ENCODE results near the gene OLFM1.
A peak's percentile ranks its signal among the peaks of the same experiment; 100 is the strongest.

The OLFM1 gene

GRCh38 chr9:135061441-135061840, 26.0 kb upstream of the OLFM1 start:
- peak; percentile 51 for DNase-seq

- peak; percentile 8 for DNase-seq
Measured at GRCh38 chr9:135062254-135062653, 25.2 kb upstream of the OLFM1 start.

GRCh38 chr9:135063466-135063865, 24.0 kb upstream of the OLFM1 start:
- peak; percentile 22 for DNase-seq

- DNase-seq, result peak; percentile 8
Measured at GRCh38 chr9:135063888-135064287, 23.6 kb upstream of the OLFM1 start.

GRCh38 chr9:135065151-135065550, 22.3 kb upstream of the OLFM1 start:
- DNase-seq, result peak; percentile 57

GRCh38 chr9:135065804-135066203, 21.7 kb upstream of the OLFM1 start:
- DNase-seq, result peak; percentile 12

GRCh38 chr9:135066291-135066690, 21.2 kb upstream of the OLFM1 start:
- DNase-seq, result peak; percentile 14

- peak; percentile 9 for DNase-seq
Measured at GRCh38 chr9:135067096-135067710, 20.3 kb upstream of the OLFM1 start.

- peak; percentile 9 for DNase-seq
Measured at GRCh38 chr9:135068776-135069415, 18.6 kb upstream of the OLFM1 start.

- DNase-seq, result peak; percentile 50
Measured at GRCh38 chr9:135069558-135070197, 17.8 kb upstream of the OLFM1 start.

GRCh38 chr9:135070198-135070951, 17.1 kb upstream of the OLFM1 start:
- peak; percentile 34 for DNase-seq

- DNase-seq, result peak; percentile 5
Measured at GRCh38 chr9:135070964-135071735, 16.3 kb upstream of the OLFM1 start.

GRCh38 chr9:135073081-135073740, 14.3 kb upstream of the OLFM1 start:
- DNase-seq, result peak; percentile 38

GRCh38 chr9:135073741-135074305, 13.6 kb upstream of the OLFM1 start:
- DNase-seq, result peak; percentile 28

- DNase-seq, result peak; percentile 54
Measured at GRCh38 chr9:135074354-135075233, 12.9 kb upstream of the OLFM1 start.

- DNase-seq, result peak; percentile 33
Measured at GRCh38 chr9:135075234-135076142, 12.0 kb upstream of the OLFM1 start.

GRCh38 chr9:135076143-135076875, 11.2 kb upstream of the OLFM1 start:
- peak; percentile 55 for DNase-seq

GRCh38 chr9:135076876-135077430, 10.5 kb upstream of the OLFM1 start:
- peak; percentile 41 for DNase-seq
